Type B pancreatic cell (in vitro differentiated cells): Measurements from ENCODE around the gene PIP5K1C. TPM values are rescaled to one million over a fixed set of nuclear protein-coding genes. Genes with fewer than 3 reads are reported as not detected.

Experiments
- DNase-seq: peaks from one replicate; pipeline ENCODE4 v3.0.0; 2021; ENCODE audit warnings: mixed read lengths; ENCODE audit not compliant: unreplicated experiment; ENCODE audit errors: extremely low spot score
- H3K27ac Mint-ChIP-seq: 2 replicates; pipeline ENCODE4 v1.8.0; 2021; ENCODE audit warnings: mild to moderate bottlenecking, mixed read lengths
- H3K27me3 Mint-ChIP-seq: 2 replicates; pipeline ENCODE4 v1.8.0; 2021; ENCODE audit warnings: mixed read lengths
- H3K36me3 Mint-ChIP-seq: 2 replicates; pipeline ENCODE4 v1.8.0; 2021; ENCODE audit warnings: mixed read lengths
- H3K4me1 Mint-ChIP-seq: one replicate; pipeline ENCODE4 v1.8.0; 2021; ENCODE audit warnings: mixed read lengths; ENCODE audit not compliant: unreplicated experiment
- H3K4me3 Mint-ChIP-seq: 2 replicates; pipeline ENCODE4 v1.8.0; 2021; ENCODE audit warnings: mild to moderate bottlenecking, mixed read lengths
- H3K9me3 Mint-ChIP-seq: 2 replicates; pipeline ENCODE4 v1.8.0; 2021; ENCODE audit warnings: mixed read lengths
- CTCF ChIP-seq: fragments of 200-600 bp; sonication (generic); conservative IDR thresholded peaks from 2 replicates; pipeline ENCODE4 v1.5.0; 2021; ENCODE audit warnings: antibody characterized with exemption, mild to moderate bottlenecking
- total RNA-seq: library from RNA; stranded (reverse); gene quantifications from 2 replicates; pipeline ENCODE4 v1.2.1, GENCODE V29; 2021; ENCODE audit warnings: low replicate concordance

Gene PIP5K1C
- total RNA-seq, 1 donor from 2014 or later = 44.5 TPM

GRCh38 chr19:3620817-3621547 is 79.3 kb downstream of the PIP5K1C start:
- no peak overlapping the region for H3K27ac Mint-ChIP-seq
- no peak for TF ChIP-seq CTCF
- DNase-seq = no peak
- no peaks in the 10 kb centered on the region for H3K36me3 Mint-ChIP-seq
- H3K4me3 Mint-ChIP-seq = no peak overlapping the region
- no peaks in the 10 kb centered on the region for H3K9me3 Mint-ChIP-seq
- H3K4me1 Mint-ChIP-seq = peaks cover 11% of the 10 kb centered on the region
- H3K27me3 Mint-ChIP-seq = no peaks in the 10 kb centered on the region

- H3K4me3 Mint-ChIP-seq = no peak overlapping the region
- H3K27me3 Mint-ChIP-seq = no peaks in the 10 kb centered on the region
- H3K36me3 Mint-ChIP-seq = no peaks in the 10 kb centered on the region
- no peak for TF ChIP-seq CTCF
- H3K4me1 Mint-ChIP-seq = peaks cover 8% of the 10 kb centered on the region
- no peak for DNase-seq
- no peak overlapping the region for H3K27ac Mint-ChIP-seq
- H3K9me3 Mint-ChIP-seq = no peaks in the 10 kb centered on the region
Measured at GRCh38 chr19:3620145-3620816, 80.0 kb downstream of the PIP5K1C start.

GRCh38 chr19:3619631-3620012 is 80.6 kb downstream of the PIP5K1C start:
- peaks cover 5% of the 10 kb centered on the region for H3K4me1 Mint-ChIP-seq
- H3K9me3 Mint-ChIP-seq = no peaks in the 10 kb centered on the region
- H3K27me3 Mint-ChIP-seq = no peaks in the 10 kb centered on the region
- H3K27ac Mint-ChIP-seq = no peak overlapping the region
- H3K36me3 Mint-ChIP-seq = no peaks in the 10 kb centered on the region
- TF ChIP-seq CTCF = no peak
- no peak for DNase-seq
- no peak overlapping the region for H3K4me3 Mint-ChIP-seq

GRCh38 chr19:3618811-3619630 is 81.2 kb downstream of the PIP5K1C start:
- Mint-ChIP-seq H3K27ac (no peak overlapping the region), H3K4me1 (peaks cover under 1% of the 10 kb centered on the region), H3K36me3 (no peaks in the 10 kb centered on the region), H3K9me3 (no peaks in the 10 kb centered on the region), H3K4me3 (no peak overlapping the region), H3K27me3 (no peaks in the 10 kb centered on the region)
- no peak for DNase-seq
- no peak for TF ChIP-seq CTCF

- Mint-ChIP-seq H3K9me3 (no peaks in the 10 kb centered on the region), H3K27me3 (no peaks in the 10 kb centered on the region), H3K27ac (no peak overlapping the region)
Measured at GRCh38 chr19:3618144-3618810, 82.0 kb downstream of the PIP5K1C start.

More at GRCh38 chr19:3618144-3618810, 82.0 kb downstream of the PIP5K1C start:
- no peak for DNase-seq
- H3K4me1 Mint-ChIP-seq = no peaks in the 10 kb centered on the region
- no peaks in the 10 kb centered on the region for H3K36me3 Mint-ChIP-seq
- no peak overlapping the region for H3K4me3 Mint-ChIP-seq
- peak; percentile 89 for TF ChIP-seq CTCF
